ENCODE data around the gene PSMF1. TPM values are rescaled to one million over a fixed set of nuclear protein-coding genes. Genes with fewer than 3 reads are reported as not detected.

PSMF1 gene
- total RNA-seq, 1 donor from 2014 or later: 110 TPM

DNA sequence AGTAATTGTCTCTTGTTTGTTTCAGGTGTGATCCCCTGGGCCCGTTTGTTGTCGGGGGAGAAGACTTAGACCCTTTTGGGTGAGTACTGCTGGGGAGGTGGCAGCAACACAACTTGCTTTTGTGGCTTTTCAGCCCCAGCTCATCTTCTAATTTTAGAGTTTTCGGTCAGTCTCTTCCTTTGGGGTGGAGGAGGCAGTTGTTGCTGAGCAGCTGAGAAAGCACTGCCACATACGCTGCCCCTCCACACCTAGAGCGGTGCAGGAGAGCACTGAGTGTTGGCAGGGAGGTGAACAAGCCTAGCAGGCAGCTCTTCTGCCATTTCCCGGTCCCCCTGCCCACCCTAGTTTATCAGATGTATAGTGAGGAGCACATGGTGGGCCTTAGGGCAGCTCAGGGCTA, 44.7 kb downstream of the PSMF1 start:
- no peaks in the 10 kb centered on the region for H3K4me1 Mint-ChIP-seq (ENCODE audit: low read depth)
- DNase-seq (ENCODE audit: low spot score): no peak
- no peak overlapping the region for H3K4me3 Mint-ChIP-seq (ENCODE audit: unreplicated experiment)
- H3K9me3 Mint-ChIP-seq (ENCODE audit: low read depth): no peaks in the 10 kb centered on the region
- H3K27me3 Mint-ChIP-seq (ENCODE audit: low read depth): no peaks in the 10 kb centered on the region
- peaks cover 48% of the 10 kb centered on the region for H3K36me3 Mint-ChIP-seq (ENCODE audit: low read depth)
- H3K27ac Mint-ChIP-seq (ENCODE audit: unreplicated experiment): no peak overlapping the region
- TF ChIP-seq, protein P1, sequence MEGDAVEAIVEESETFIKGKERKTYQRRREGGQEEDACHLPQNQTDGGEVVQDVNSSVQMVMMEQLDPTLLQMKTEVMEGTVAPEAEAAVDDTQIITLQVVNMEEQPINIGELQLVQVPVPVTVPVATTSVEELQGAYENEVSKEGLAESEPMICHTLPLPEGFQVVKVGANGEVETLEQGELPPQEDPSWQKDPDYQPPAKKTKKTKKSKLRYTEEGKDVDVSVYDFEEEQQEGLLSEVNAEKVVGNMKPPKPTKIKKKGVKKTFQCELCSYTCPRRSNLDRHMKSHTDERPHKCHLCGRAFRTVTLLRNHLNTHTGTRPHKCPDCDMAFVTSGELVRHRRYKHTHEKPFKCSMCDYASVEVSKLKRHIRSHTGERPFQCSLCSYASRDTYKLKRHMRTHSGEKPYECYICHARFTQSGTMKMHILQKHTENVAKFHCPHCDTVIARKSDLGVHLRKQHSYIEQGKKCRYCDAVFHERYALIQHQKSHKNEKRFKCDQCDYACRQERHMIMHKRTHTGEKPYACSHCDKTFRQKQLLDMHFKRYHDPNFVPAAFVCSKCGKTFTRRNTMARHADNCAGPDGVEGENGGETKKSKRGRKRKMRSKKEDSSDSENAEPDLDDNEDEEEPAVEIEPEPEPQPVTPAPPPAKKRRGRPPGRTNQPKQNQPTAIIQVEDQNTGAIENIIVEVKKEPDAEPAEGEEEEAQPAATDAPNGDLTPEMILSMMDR (IDR thresholded peaks at IDR 0.05): no peak

DNA sequence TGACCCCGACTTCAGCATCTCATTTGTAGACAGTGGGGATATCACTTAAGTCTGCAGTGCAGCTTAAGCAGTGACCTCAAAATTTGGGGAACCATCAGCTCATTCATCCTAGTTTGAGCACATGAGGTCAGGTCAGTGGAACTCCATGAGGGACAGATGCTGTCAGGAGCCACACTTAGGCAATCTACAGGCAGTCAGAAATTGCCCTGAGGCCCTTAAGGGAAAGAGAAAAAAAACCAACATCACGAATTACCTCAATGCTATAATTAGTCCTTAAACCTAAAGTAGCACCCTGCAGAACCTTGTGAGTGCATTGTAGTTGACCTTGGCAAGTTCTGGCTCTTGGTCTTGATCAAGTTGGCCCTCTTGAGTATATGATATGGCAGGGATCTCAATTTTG, 45.3 kb downstream of the PSMF1 start:
- H3K4me3 Mint-ChIP-seq (ENCODE audit: unreplicated experiment): no peak overlapping the region
- no peaks in the 10 kb centered on the region for H3K27me3 Mint-ChIP-seq (ENCODE audit: low read depth)
- H3K36me3 Mint-ChIP-seq (ENCODE audit: low read depth): peaks cover 53% of the 10 kb centered on the region

DNA sequence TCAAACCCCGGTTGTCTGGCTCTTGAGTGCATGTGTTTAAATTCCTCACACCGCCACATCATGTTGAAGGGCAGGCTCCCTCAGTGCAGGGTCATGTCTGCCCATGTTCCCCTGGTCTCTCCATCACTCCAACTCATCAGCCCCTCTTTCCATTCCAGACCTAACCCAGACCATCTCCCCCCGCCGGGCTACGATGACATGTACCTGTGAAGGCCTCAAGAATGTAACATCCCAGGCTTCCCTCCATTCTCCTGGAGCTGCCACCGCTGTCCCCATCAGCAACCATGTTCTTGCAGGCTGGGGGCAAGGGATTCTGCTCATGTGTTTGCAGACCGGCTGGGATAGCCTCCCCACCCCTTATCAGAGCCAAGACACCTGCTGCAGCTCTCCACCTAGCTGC, 46.5 kb downstream of the PSMF1 start:
- no peaks in the 10 kb centered on the region for H3K27me3 Mint-ChIP-seq (ENCODE audit: low read depth)
- TF ChIP-seq, protein P1 (IDR thresholded peaks at IDR 0.05): no peak
- no peaks in the 10 kb centered on the region for H3K4me1 Mint-ChIP-seq (ENCODE audit: low read depth)
- H3K27ac Mint-ChIP-seq (ENCODE audit: unreplicated experiment): no peak overlapping the region
- no peaks in the 10 kb centered on the region for H3K9me3 Mint-ChIP-seq (ENCODE audit: low read depth)
- H3K4me3 Mint-ChIP-seq (ENCODE audit: unreplicated experiment): no peak overlapping the region
- DNase-seq (ENCODE audit: low spot score): no peak
- peaks cover 61% of the 10 kb centered on the region for H3K36me3 Mint-ChIP-seq (ENCODE audit: low read depth)

More for the DNA sequence above, 45.3 kb downstream of the PSMF1 start:
- TF ChIP-seq, protein P1 (IDR thresholded peaks at IDR 0.05): no peak
- Mint-ChIP-seq H3K4me1 (ENCODE audit: low read depth) (no peaks in the 10 kb centered on the region), H3K27ac (ENCODE audit: unreplicated experiment) (no peak overlapping the region), H3K9me3 (ENCODE audit: low read depth) (no peaks in the 10 kb centered on the region)
- DNase-seq (ENCODE audit: low spot score): no peak

DNA sequence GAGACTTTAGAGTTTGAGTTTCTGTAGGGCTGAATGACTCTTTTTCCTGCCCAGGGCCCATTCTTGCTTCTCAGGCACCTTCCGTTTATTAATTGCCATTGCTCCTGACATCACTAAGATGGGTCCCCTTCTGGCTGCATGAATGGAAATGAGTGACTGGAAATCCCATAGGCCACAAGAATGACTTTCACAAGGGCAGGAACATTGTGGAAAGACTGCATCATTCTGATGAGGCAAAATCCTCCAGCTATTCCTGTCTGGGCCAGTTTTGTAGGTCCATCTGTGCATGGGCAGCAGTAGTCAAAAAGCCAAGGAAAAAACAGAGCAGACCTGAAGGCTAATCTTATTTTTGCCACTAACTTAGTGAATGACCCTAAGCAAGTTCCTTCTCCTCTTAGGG, 47.1 kb downstream of the PSMF1 start:
- Mint-ChIP-seq H3K27ac (ENCODE audit: unreplicated experiment) (no peak overlapping the region), H3K27me3 (ENCODE audit: low read depth) (no peaks in the 10 kb centered on the region), H3K4me3 (ENCODE audit: unreplicated experiment) (no peak overlapping the region), H3K36me3 (ENCODE audit: low read depth) (peaks cover 64% of the 10 kb centered on the region), H3K4me1 (ENCODE audit: low read depth) (no peaks in the 10 kb centered on the region), H3K9me3 (ENCODE audit: low read depth) (no peaks in the 10 kb centered on the region)
- DNase-seq (ENCODE audit: low spot score): no peak
- TF ChIP-seq, protein P1 (IDR thresholded peaks at IDR 0.05): no peak

DNA sequence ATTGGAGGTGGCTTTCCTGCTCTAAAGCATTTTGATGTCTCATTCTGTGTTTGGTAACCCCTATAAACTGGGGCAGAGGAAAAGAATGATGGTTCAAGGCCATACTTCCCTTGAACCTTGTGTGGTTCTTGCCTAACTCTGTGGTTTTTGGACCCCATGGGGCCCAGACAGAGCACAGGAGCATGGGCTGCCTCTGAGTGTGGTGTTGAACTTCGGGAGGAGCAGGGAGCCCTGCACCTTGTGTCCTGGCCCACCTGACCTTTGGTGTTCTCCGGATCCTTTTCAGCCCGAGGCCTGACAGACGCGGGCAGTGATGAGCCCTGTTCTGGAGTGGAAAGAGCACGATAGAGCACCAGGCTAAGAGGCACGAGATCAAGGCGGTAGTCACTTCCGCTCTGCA, 47.5 kb downstream of the PSMF1 start:
- H3K4me1 Mint-ChIP-seq (ENCODE audit: low read depth): no peaks in the 10 kb centered on the region
- no peak for DNase-seq (ENCODE audit: low spot score)
- H3K36me3 Mint-ChIP-seq (ENCODE audit: low read depth): peaks cover 63% of the 10 kb centered on the region
- no peaks in the 10 kb centered on the region for H3K27me3 Mint-ChIP-seq (ENCODE audit: low read depth)
- H3K27ac Mint-ChIP-seq (ENCODE audit: unreplicated experiment): no peak overlapping the region
- H3K4me3 Mint-ChIP-seq (ENCODE audit: unreplicated experiment): no peak overlapping the region
- H3K9me3 Mint-ChIP-seq (ENCODE audit: low read depth): no peaks in the 10 kb centered on the region
- TF ChIP-seq, protein P1 (IDR thresholded peaks at IDR 0.05): no peak
